ENCODE data around the gene DNAJB4. TPM values are rescaled to one million over a fixed set of nuclear protein-coding genes. Genes with fewer than 3 reads are reported as not detected.

The DNAJB4 gene
- total and polyA plus RNA-seq, 2 experiments from 2014 or later = 12.4 to 12.9 TPM

DNA sequence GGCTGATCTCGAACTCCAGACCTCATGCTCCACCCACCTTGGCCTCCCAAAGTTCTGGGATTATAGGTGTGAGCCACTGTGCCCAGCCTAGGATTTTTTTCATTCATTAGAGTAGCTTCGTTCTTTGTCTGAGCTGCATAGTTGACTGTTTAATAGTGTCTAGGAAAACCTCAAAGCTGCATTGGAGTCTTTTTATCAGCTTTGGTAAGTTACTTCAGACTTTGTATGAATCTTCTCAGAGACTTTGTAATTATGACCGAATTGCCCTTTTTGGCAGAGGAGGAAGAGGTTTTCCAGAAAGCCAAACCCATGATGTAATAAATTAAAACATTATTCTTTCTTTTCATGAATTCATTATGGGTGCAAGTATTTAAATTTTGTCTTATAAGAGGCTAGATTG is 5.1 kb downstream of the DNAJB4 start:
- Histone ChIP-seq H4K20me1 (replicated peaks; ENCODE audit: insufficient read depth) (no peaks in the 10 kb centered on the region), H3F3A (replicated peaks; ENCODE audit: low read depth) (no peaks in the 10 kb centered on the region), H3K36me3 (ENCODE audit: insufficient read depth) (no peaks in the 10 kb centered on the region), H2AFZ (no peak overlapping the region), H3K4me3 (no peak overlapping the region), H3K4me1 (ENCODE audit: insufficient read depth) (peaks cover 9% of the 10 kb centered on the region; the same call in 1 of the 2 replicates), H3K27ac (ENCODE audit: low read depth) (no peak overlapping the region), H3K4me2 (no peak overlapping the region), H3K9me2 (ENCODE audit: insufficient read depth) (no peaks in the 10 kb centered on the region), H3K79me2 (replicated peaks; ENCODE audit: insufficient read depth) (no peaks in the 10 kb centered on the region), H3K27me3 (ENCODE audit: insufficient read depth) (no peaks in the 10 kb centered on the region)
- Mint-ChIP-seq H3K27ac (no peak overlapping the region), H3K36me3 (ENCODE audit: low read depth) (peaks cover 2% of the 10 kb centered on the region; the same call in 1 of the 3 replicates), H3K4me3 (no peak overlapping the region), H3K4me1 (peaks cover 6% of the 10 kb centered on the region; the same call in 2 of the 3 replicates), H3K27me3 (ENCODE audit: insufficient read depth, low read depth, poor library complexity) (peaks cover 2% of the 10 kb centered on the region), H3K9me3 (no peaks in the 10 kb centered on the region)
- ATAC-seq (no peak), DNase-seq (ENCODE audit: low spot score) (no peak)
- TF ChIP-seq POLR2AphosphoS5 (IDR thresholded peaks at IDR 0.05; ENCODE audit: low read depth) (no peak), EZH2phosphoT487 (IDR thresholded peaks at IDR 0.05; ENCODE audit: unreplicated experiment) (no peak)

DNA sequence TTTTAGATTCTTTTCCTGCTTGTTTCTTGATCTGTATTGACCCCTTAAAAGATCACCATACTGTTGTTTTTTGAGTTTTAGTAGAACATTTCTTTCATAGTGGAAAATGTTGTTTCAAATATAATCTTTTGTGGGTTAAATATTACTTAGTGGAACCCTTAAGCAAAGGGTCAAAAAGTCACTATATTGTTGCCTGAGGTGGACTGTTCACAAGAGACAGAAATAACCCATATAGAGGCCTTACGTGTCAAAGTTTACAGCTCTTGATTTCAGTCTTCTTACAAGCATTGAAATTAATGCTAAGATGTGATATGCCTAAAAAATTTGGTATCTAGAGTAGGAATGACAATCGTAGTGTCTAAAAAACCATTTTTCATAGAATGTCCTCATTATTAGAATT is 6.3 kb downstream of the DNAJB4 start:
- Histone ChIP-seq H4K20me1 (replicated peaks; ENCODE audit: insufficient read depth) (no peaks in the 10 kb centered on the region), H3K4me2 (no peak overlapping the region), H3K4me1 (ENCODE audit: insufficient read depth) (no peaks in the 10 kb centered on the region), H3F3A (replicated peaks; ENCODE audit: low read depth) (no peaks in the 10 kb centered on the region), H3K27ac (ENCODE audit: low read depth) (no peak overlapping the region), H3K79me2 (replicated peaks; ENCODE audit: insufficient read depth) (no peaks in the 10 kb centered on the region), H3K36me3 (ENCODE audit: insufficient read depth) (no peaks in the 10 kb centered on the region), H2AFZ (no peak overlapping the region), H3K4me3 (no peak overlapping the region), H3K9me2 (ENCODE audit: insufficient read depth) (no peaks in the 10 kb centered on the region), H3K27me3 (ENCODE audit: insufficient read depth) (no peaks in the 10 kb centered on the region)
- Mint-ChIP-seq H3K9me3 (no peaks in the 10 kb centered on the region), H3K36me3 (ENCODE audit: low read depth) (peaks cover 2% of the 10 kb centered on the region; the same call in 1 of the 3 replicates), H3K4me3 (no peak overlapping the region), H3K27me3 (ENCODE audit: insufficient read depth, low read depth, poor library complexity) (peaks cover 2% of the 10 kb centered on the region), H3K27ac (no peak overlapping the region), H3K4me1 (peaks cover 1% of the 10 kb centered on the region; the same call in 2 of the 3 replicates)
- ATAC-seq (no peak), DNase-seq (ENCODE audit: low spot score) (no peak)
- TF ChIP-seq JUNB (IDR thresholded peaks at IDR 0.05; ENCODE audit: unreplicated experiment) (no peak), ZNF114 (CRISPR knock-in tag; IDR thresholded peaks at IDR 0.05) (no peak), EZH2 (IDR thresholded peaks at IDR 0.05; ENCODE audit: low read depth, unreplicated experiment) (no peak), CREB1 (CRISPR knock-in tag; IDR thresholded peaks at IDR 0.05; ENCODE audit: low read depth) (no peak), POLR2AphosphoS5 (IDR thresholded peaks at IDR 0.05; ENCODE audit: low read depth) (no peak), ZNF331 (CRISPR knock-in tag; IDR thresholded peaks at IDR 0.05; ENCODE audit: low read depth) (no peak), EZH2phosphoT487 (IDR thresholded peaks at IDR 0.05; ENCODE audit: unreplicated experiment) (no peak), NANOG (IDR thresholded peaks at IDR 0.05; ENCODE audit: borderline replicate concordance) (no peak)
- TF ChIP-seq, protein P1, sequence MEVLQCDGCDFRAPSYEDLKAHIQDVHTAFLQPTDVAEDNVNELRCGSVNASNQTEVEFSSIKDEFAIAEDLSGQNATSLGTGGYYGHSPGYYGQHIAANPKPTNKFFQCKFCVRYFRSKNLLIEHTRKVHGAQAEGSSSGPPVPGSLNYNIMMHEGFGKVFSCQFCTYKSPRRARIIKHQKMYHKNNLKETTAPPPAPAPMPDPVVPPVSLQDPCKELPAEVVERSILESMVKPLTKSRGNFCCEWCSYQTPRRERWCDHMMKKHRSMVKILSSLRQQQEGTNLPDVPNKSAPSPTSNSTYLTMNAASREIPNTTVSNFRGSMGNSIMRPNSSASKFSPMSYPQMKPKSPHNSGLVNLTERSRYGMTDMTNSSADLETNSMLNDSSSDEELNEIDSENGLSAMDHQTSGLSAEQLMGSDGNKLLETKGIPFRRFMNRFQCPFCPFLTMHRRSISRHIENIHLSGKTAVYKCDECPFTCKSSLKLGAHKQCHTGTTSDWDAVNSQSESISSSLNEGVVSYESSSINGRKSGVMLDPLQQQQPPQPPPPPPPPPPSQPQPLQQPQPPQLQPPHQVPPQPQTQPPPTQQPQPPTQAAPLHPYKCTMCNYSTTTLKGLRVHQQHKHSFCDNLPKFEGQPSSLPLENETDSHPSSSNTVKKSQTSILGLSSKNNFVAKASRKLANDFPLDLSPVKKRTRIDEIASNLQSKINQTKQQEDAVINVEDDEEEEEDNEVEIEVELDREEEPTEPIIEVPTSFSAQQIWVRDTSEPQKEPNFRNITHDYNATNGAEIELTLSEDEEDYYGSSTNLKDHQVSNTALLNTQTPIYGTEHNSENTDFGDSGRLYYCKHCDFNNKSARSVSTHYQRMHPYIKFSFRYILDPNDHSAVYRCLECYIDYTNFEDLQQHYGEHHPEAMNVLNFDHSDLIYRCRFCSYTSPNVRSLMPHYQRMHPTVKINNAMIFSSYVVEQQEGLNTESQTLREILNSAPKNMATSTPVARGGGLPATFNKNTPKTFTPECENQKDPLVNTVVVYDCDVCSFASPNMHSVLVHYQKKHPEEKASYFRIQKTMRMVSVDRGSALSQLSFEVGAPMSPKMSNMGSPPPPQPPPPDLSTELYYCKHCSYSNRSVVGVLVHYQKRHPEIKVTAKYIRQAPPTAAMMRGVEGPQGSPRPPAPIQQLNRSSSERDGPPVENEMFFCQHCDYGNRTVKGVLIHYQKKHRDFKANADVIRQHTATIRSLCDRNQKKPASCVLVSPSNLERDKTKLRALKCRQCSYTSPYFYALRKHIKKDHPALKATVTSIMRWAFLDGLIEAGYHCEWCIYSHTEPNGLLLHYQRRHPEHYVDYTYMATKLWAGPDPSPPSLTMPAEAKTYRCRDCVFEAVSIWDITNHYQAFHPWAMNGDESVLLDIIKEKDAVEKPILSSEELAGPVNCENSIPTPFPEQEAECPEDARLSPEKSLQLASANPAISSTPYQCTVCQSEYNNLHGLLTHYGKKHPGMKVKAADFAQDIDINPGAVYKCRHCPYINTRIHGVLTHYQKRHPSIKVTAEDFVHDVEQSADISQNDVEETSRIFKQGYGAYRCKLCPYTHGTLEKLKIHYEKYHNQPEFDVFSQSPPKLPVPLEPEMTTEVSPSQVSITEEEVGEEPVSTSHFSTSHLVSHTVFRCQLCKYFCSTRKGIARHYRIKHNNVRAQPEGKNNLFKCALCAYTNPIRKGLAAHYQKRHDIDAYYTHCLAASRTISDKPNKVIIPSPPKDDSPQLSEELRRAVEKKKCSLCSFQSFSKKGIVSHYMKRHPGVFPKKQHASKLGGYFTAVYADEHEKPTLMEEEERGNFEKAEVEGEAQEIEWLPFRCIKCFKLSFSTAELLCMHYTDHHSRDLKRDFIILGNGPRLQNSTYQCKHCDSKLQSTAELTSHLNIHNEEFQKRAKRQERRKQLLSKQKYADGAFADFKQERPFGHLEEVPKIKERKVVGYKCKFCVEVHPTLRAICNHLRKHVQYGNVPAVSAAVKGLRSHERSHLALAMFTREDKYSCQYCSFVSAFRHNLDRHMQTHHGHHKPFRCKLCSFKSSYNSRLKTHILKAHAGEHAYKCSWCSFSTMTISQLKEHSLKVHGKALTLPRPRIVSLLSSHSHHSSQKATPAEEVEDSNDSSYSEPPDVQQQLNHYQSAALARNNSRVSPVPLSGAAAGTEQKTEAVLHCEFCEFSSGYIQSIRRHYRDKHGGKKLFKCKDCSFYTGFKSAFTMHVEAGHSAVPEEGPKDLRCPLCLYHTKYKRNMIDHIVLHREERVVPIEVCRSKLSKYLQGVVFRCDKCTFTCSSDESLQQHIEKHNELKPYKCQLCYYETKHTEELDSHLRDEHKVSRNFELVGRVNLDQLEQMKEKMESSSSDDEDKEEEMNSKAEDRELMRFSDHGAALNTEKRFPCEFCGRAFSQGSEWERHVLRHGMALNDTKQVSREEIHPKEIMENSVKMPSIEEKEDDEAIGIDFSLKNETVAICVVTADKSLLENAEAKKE (CRISPR knock-in tag; IDR thresholded peaks at IDR 0.05) = no peak
- TF ChIP-seq, protein P2, sequence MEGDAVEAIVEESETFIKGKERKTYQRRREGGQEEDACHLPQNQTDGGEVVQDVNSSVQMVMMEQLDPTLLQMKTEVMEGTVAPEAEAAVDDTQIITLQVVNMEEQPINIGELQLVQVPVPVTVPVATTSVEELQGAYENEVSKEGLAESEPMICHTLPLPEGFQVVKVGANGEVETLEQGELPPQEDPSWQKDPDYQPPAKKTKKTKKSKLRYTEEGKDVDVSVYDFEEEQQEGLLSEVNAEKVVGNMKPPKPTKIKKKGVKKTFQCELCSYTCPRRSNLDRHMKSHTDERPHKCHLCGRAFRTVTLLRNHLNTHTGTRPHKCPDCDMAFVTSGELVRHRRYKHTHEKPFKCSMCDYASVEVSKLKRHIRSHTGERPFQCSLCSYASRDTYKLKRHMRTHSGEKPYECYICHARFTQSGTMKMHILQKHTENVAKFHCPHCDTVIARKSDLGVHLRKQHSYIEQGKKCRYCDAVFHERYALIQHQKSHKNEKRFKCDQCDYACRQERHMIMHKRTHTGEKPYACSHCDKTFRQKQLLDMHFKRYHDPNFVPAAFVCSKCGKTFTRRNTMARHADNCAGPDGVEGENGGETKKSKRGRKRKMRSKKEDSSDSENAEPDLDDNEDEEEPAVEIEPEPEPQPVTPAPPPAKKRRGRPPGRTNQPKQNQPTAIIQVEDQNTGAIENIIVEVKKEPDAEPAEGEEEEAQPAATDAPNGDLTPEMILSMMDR (conservative IDR thresholded peaks at IDR 0.05; ENCODE audit: low read depth in 2 of 2) = no peak
- TF ChIP-seq, protein P3, sequence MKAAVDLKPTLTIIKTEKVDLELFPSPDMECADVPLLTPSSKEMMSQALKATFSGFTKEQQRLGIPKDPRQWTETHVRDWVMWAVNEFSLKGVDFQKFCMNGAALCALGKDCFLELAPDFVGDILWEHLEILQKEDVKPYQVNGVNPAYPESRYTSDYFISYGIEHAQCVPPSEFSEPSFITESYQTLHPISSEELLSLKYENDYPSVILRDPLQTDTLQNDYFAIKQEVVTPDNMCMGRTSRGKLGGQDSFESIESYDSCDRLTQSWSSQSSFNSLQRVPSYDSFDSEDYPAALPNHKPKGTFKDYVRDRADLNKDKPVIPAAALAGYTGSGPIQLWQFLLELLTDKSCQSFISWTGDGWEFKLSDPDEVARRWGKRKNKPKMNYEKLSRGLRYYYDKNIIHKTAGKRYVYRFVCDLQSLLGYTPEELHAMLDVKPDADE (IDR thresholded peaks at IDR 0.05) = no peak

Measured in GM23338 (cell line).